Neural cell (in vitro differentiated cells): ENCODE measurements around the gene GTPBP2. TPM values are rescaled to one million over a fixed set of nuclear protein-coding genes. Genes with fewer than 3 reads are reported as not detected.

Source experiments
- H2AFZ ChIP-seq: fragments of 200-600, 300-800 bp; sonication (generic), shearing (Covaris generic); 2 replicates; pipeline ENCODE4 v1.6.0; 2014; ENCODE audit warnings: low read depth, mild to moderate bottlenecking, antibody characterized with exemption, low read length, moderate library complexity
- H3F3A ChIP-seq: fragments of 200-600 bp; shearing (Covaris generic); 2 replicates; pipeline ENCODE4 v1.6.1; 2016; ENCODE audit warnings: mild to moderate bottlenecking, moderate library complexity, mixed read lengths, antibody characterized with exemption, low read length; ENCODE audit not compliant: insufficient read depth, poor library complexity, severe bottlenecking
- H3K27ac ChIP-seq: fragments of 200-600, 300-800 bp; sonication (generic), shearing (Covaris generic); 2 replicates; pipeline ENCODE4 v1.5.1; 2014; ENCODE audit warnings: mild to moderate bottlenecking, low read length, moderate library complexity
- H3K27me3 ChIP-seq: fragments of 300-800, 200-600 bp; sonication (generic), shearing (Covaris generic); 2 replicates; pipeline ENCODE4 v1.6.0; 2014; ENCODE audit warnings: mild to moderate bottlenecking, low read depth, low read length, moderate library complexity; ENCODE audit not compliant: insufficient read depth
- H3K36me3 ChIP-seq: fragments of 300-800, 200-600 bp; sonication (generic), shearing (Covaris generic); 2 replicates; pipeline ENCODE4 v1.5.1; 2014; ENCODE audit warnings: mild to moderate bottlenecking, antibody characterized with exemption, low read length, moderate library complexity; ENCODE audit not compliant: insufficient read depth
- H3K4me2 ChIP-seq: fragments of 300-800, 200-600 bp; sonication (generic), shearing (Covaris generic); 2 replicates; pipeline ENCODE4 v1.6.0; 2014; ENCODE audit warnings: mild to moderate bottlenecking, low read length
- H3K4me3 ChIP-seq: fragments of 300-800, 200-600 bp; sonication (generic), shearing (Covaris generic); 2 replicates; pipeline ENCODE4 v1.5.1; 2014; ENCODE audit warnings: mild to moderate bottlenecking, low read length, moderate library complexity
- H3K79me2 ChIP-seq: fragments of 200-600 bp; shearing (Covaris generic); replicated peaks from 2 replicates; pipeline ENCODE4 v1.6.0; 2014; ENCODE audit warnings: mild to moderate bottlenecking, low read length, moderate library complexity; ENCODE audit not compliant: insufficient read depth
- H3K9ac ChIP-seq: fragments of 300-800, 200-600 bp; sonication (generic), shearing (Covaris generic); 2 replicates; pipeline ENCODE4 v1.6.1; 2016; ENCODE audit warnings: mild to moderate bottlenecking, low read length, mixed read lengths
- H3K9me2 ChIP-seq: fragments of 200-600 bp; shearing (Covaris generic); 2 replicates; pipeline ENCODE4 v1.6.1; 2016; ENCODE audit warnings: mild to moderate bottlenecking, low read length, mixed read lengths; ENCODE audit not compliant: insufficient read depth
- H3K9me3 ChIP-seq: fragments of 200-600, 300-800 bp; sonication (generic), shearing (Covaris generic); 2 replicates; pipeline ENCODE4 v1.6.1; 2016; ENCODE audit warnings: mild to moderate bottlenecking, mixed run types, low read length, moderate library complexity, mixed read lengths
- H4K20me1 ChIP-seq: fragments of 200-600 bp; shearing (Covaris generic); 2 replicates; pipeline ENCODE4 v1.6.1; 2016; ENCODE audit warnings: mild to moderate bottlenecking, mixed run types; ENCODE audit not compliant: insufficient read depth
- EP300 ChIP-seq: fragments of 450-650 bp; conservative IDR thresholded peaks from 2 replicates; pipeline ENCODE4 v1.6.1; 2014; ENCODE audit warnings: antibody characterized with exemption, mild to moderate bottlenecking, moderate library complexity; ENCODE audit not compliant: poor library complexity, severe bottlenecking
- EZH2 ChIP-seq: fragments of 200-600, 300-800 bp; shearing (Covaris generic), sonication (generic); IDR thresholded peaks from 2 replicates; pipeline ENCODE4 v1.6.1; 2014; ENCODE audit warnings: antibody characterized with exemption, low read length, borderline replicate concordance, mild to moderate bottlenecking; ENCODE audit not compliant: insufficient read depth, poor library complexity, severe bottlenecking
- MXI1 ChIP-seq: fragments of 450-650 bp; conservative IDR thresholded peaks from 2 replicates; pipeline ENCODE4 v1.6.1; 2014; ENCODE audit warnings: antibody characterized with exemption, mild to moderate bottlenecking; ENCODE audit not compliant: poor library complexity, severe bottlenecking
- POLR2AphosphoS5 ChIP-seq: IDR thresholded peaks from 2 replicates; pipeline ENCODE4 v1.6.1; 2012
- RAD21 ChIP-seq: fragments of 450-650 bp; conservative IDR thresholded peaks from 2 replicates; pipeline ENCODE4 v1.6.1; 2014; ENCODE audit warnings: antibody characterized with exemption, mild to moderate bottlenecking, moderate library complexity
- SMC3 ChIP-seq: fragments of 450-650 bp; conservative IDR thresholded peaks from 2 replicates; pipeline ENCODE4 v1.6.1; 2014; ENCODE audit warnings: antibody characterized with exemption, mild to moderate bottlenecking, moderate library complexity; ENCODE audit not compliant: poor library complexity
- TAF1 ChIP-seq: IDR thresholded peaks from 2 replicates; pipeline ENCODE4 v1.6.1; 2012; ENCODE audit warnings: low read depth
- polyA plus RNA-seq: library from polyadenylated mRNA; depleted of rRNA; stranded (reverse); fragments of >200 nt; gene quantifications from 2 replicates; pipeline ENCODE4 v1.2.3, GENCODE V29; 2014
- TF ChIP-seq, protein P1 (sequence below): IDR thresholded peaks from 2 replicates; pipeline ENCODE4 v1.6.1; 2012; ENCODE audit warnings: borderline replicate concordance
- TF ChIP-seq, protein P2 (sequence below): fragments of 450-650 bp; IDR thresholded peaks from 2 replicates; pipeline ENCODE4 v1.5.1; 2014; ENCODE audit warnings: antibody characterized with exemption, mild to moderate bottlenecking, moderate library complexity; ENCODE audit not compliant: poor library complexity, severe bottlenecking

Gene GTPBP2
- polyA plus RNA-seq, 1 donor from 2014 or later = 103 TPM

DNA sequence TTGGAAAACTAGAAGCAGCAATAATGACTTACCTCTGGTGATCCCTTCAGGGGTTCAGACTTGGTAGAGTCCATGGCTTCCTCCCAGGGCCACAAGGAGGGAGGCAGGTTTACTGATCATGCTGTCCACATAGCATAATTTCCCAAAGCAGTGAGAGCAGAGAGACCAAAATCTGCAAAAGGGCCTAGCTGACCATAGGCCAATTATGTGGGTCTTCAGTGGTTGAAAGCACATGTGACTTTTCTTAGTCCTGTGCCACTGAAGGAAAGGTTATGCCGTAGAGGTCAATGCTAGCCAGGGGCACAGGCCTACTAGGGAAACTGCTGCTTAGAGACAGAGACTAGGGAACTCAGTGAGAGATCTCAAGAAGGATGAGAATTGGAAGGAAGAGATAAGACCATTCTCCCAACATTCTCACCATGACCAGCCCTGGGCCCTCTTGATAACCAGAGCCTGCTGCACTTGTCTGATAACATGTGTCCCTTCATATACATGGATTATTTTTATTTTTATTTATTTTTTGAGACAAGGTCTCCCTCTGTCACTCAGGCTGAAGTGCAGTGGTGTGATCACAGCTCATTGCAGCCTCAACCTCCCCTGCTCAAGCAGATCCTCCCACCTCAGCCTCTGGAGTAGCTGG lies 2.0 kb upstream of the GTPBP2 start:
- H3F3A ChIP-seq = no peaks in the 10 kb centered on the region
- no peak overlapping the region for H3K4me3 ChIP-seq
- H3K79me2 ChIP-seq = peaks cover 18% of the 10 kb centered on the region
- H3K9me3 ChIP-seq = no peaks in the 10 kb centered on the region
- H3K9ac ChIP-seq = no peak overlapping the region
- H3K27ac ChIP-seq = no peak overlapping the region
- no peak overlapping the region for H2AFZ ChIP-seq
- no peaks in the 10 kb centered on the region for H4K20me1 ChIP-seq
- no peaks in the 10 kb centered on the region for H3K36me3 ChIP-seq
- no peak overlapping the region for H3K4me2 ChIP-seq
- H3K9me2 ChIP-seq = no peaks in the 10 kb centered on the region
- no peaks in the 10 kb centered on the region for H3K27me3 ChIP-seq
- no peak for TF ChIP-seq RAD21
- no peak for TF ChIP-seq EP300
- TF ChIP-seq TAF1 = no peak
- TF ChIP-seq EZH2 = no peak
- TF ChIP-seq MXI1 = no peak
- TF ChIP-seq POLR2AphosphoS5 = no peak
- TF ChIP-seq, protein P1, sequence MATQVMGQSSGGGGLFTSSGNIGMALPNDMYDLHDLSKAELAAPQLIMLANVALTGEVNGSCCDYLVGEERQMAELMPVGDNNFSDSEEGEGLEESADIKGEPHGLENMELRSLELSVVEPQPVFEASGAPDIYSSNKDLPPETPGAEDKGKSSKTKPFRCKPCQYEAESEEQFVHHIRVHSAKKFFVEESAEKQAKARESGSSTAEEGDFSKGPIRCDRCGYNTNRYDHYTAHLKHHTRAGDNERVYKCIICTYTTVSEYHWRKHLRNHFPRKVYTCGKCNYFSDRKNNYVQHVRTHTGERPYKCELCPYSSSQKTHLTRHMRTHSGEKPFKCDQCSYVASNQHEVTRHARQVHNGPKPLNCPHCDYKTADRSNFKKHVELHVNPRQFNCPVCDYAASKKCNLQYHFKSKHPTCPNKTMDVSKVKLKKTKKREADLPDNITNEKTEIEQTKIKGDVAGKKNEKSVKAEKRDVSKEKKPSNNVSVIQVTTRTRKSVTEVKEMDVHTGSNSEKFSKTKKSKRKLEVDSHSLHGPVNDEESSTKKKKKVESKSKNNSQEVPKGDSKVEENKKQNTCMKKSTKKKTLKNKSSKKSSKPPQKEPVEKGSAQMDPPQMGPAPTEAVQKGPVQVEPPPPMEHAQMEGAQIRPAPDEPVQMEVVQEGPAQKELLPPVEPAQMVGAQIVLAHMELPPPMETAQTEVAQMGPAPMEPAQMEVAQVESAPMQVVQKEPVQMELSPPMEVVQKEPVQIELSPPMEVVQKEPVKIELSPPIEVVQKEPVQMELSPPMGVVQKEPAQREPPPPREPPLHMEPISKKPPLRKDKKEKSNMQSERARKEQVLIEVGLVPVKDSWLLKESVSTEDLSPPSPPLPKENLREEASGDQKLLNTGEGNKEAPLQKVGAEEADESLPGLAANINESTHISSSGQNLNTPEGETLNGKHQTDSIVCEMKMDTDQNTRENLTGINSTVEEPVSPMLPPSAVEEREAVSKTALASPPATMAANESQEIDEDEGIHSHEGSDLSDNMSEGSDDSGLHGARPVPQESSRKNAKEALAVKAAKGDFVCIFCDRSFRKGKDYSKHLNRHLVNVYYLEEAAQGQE = no peak
- TF ChIP-seq, protein P2, sequence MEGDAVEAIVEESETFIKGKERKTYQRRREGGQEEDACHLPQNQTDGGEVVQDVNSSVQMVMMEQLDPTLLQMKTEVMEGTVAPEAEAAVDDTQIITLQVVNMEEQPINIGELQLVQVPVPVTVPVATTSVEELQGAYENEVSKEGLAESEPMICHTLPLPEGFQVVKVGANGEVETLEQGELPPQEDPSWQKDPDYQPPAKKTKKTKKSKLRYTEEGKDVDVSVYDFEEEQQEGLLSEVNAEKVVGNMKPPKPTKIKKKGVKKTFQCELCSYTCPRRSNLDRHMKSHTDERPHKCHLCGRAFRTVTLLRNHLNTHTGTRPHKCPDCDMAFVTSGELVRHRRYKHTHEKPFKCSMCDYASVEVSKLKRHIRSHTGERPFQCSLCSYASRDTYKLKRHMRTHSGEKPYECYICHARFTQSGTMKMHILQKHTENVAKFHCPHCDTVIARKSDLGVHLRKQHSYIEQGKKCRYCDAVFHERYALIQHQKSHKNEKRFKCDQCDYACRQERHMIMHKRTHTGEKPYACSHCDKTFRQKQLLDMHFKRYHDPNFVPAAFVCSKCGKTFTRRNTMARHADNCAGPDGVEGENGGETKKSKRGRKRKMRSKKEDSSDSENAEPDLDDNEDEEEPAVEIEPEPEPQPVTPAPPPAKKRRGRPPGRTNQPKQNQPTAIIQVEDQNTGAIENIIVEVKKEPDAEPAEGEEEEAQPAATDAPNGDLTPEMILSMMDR = no peak
- TF ChIP-seq SMC3 = no peak

DNA sequence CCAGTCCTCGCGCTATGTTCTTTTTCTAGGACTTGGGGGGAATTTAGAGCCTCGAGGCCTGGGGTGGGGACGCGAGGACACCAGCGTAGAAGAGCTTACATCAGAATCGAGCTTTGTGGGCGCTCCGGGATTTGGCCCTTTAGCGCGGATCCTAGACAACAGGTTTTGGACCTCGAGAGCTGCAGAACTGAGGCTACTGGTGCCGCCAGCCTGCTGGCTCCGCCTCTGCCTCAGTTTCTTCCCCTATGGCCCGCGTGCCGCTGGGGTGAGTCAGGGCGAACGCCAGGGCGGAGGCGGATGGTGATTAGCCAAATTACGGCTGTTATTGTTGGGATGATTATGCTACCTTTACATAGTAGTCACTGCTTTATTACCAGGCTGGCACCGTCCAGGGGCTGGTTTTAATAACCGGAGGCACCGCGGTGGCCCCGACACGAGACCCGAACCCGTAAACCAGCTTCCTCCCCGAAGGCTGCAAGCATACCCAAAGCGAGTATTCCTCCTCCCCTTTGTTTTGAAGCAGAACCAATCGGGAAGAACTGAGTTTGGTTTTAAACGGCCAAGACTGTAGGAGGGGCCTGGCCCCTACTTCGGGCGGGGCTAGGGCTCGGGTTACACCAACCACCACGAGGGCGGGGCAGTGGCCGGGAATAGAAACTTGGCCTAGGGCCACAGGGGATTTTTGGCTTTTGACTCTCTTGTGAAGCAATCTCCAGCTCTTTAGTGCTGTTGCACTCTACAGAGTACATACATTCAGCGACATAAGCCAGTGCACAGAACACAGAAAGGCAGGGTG lies 639 bp upstream of the GTPBP2 start:
- Histone ChIP-seq H2AFZ (peak overlapping the region; percentile 86), H3K9me3 (no peaks in the 10 kb centered on the region), H3K4me3 (peak overlapping the region; percentile 82), H3K27me3 (no peaks in the 10 kb centered on the region), H4K20me1 (no peaks in the 10 kb centered on the region), H3K79me2 (peaks cover 9% of the 10 kb centered on the region), H3K4me2 (peak overlapping the region; percentile 69), H3K9ac (peak overlapping the region; percentile 86), H3K36me3 (no peaks in the 10 kb centered on the region), H3F3A (no peaks in the 10 kb centered on the region), H3K27ac (peak overlapping the region; percentile 80), H3K9me2 (no peaks in the 10 kb centered on the region)
- TF ChIP-seq SMC3 (no peak), EP300 (peak; percentile 33), POLR2AphosphoS5 (peak; percentile 60), TAF1 (no peak), MXI1 (peak; percentile 47)
- TF ChIP-seq, protein P1 = peak; percentile 77
